D721Med (cell line): ENCODE results near the gene TMEM53.
"Not testable (repeated sequence)": the region's sequence is repeated elsewhere in the genome, so short reads cannot be mapped to it uniquely, and the experiment has no call there.

Experiments
- DNase-seq: peaks from one replicate; pipeline ENCODE4 v3.0.0; 2011; ENCODE audit warnings: low spot score; ENCODE audit not compliant: insufficient read length
- FAIRE-seq: peaks from 2 replicates; lab custom pipeline; 2011; peaks lifted over from hg19 to GRCh38; lab: Jason Lieb, UNC
- TF ChIP-seq, protein P1 (sequence below): IDR thresholded peaks from 2 replicates; pipeline ENCODE4 v1.5.1; 2012; ENCODE audit warnings: mild to moderate bottlenecking, control low read depth; ENCODE audit not compliant: insufficient read depth; ENCODE audit errors: missing control alignments

The TMEM53 gene

DNA sequence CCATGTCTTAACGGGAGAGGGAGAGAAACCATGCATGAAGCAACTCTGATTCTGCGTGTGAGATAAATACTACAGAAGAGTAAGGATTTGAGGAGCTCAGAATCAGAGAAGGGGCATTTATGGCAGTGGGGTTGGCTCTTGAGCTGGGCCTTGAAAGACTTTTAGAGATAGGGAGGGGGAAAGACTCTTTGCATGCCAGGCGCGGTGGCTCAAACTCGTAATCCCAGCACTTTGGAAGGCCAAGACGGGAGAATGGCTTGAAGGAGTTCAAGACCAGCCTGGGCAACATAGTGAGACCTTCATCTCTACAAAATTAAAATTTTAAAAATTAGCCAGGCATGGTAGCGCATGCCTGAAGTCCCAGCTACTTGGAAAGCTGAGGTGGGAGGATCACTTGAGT is 905 bp upstream of the TMEM53 start:
- TF ChIP-seq, protein P1, sequence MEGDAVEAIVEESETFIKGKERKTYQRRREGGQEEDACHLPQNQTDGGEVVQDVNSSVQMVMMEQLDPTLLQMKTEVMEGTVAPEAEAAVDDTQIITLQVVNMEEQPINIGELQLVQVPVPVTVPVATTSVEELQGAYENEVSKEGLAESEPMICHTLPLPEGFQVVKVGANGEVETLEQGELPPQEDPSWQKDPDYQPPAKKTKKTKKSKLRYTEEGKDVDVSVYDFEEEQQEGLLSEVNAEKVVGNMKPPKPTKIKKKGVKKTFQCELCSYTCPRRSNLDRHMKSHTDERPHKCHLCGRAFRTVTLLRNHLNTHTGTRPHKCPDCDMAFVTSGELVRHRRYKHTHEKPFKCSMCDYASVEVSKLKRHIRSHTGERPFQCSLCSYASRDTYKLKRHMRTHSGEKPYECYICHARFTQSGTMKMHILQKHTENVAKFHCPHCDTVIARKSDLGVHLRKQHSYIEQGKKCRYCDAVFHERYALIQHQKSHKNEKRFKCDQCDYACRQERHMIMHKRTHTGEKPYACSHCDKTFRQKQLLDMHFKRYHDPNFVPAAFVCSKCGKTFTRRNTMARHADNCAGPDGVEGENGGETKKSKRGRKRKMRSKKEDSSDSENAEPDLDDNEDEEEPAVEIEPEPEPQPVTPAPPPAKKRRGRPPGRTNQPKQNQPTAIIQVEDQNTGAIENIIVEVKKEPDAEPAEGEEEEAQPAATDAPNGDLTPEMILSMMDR, result no peak
- DNase-seq, result no peak
- FAIRE-seq, result no peak

DNA sequence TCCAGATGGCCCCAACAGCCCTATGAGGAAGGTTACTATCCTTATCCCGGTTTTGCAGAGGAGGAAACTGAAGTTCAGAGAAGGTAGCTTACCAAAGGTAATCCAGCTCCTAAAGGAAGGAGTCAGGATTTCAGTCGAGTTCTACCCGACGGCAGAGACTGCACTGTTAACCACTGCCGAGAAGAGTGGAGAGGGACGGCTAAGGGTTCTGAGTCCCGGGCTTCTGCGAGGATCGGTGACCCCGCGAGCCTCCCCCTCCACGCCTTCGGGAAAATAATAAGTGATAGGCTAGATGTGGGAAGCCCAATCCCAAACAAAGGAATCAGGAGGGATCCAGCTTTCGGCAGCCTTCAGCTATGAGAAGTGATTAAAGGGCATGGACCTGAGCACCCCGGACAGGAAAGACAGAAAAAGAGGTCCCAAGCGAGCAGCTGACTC is 587 bp downstream of the TMEM53 start:
- TF ChIP-seq, protein P1, result no peak
- FAIRE-seq, result no peak
- DNase-seq, result no peak

DNA sequence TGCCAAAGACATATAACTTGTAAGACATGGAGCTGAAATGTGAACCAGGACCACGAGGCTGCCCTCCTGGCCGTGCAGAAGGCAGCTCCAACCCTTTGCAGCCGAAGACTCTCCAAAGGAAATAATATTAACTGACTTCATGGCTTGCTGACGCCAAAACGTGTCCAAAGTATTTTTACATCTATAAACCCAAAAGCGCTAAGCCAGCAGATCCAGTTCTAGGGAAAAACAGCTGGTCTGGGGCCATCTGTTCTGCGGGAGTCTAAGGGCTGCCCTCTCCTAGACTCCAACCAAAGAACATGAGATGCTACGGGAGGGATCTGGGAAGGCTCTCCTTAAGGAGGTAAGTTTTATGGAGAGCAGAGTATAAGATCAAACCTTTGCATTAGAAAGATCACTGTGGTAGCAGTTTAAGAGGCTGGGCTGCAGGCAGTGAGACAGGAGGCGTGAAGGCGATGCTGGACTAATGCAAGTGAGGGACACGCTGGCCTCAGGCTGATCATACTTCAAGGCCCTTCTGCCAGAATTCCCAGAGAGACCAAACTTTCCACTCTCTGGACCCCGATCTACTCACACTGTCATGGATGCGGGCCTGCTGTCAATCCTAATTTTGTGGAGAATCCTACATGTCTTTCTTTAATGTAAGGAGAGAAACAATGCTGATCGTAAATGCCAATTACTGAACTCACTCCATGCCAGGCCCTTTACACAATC is 1.2 kb downstream of the TMEM53 start:
- TF ChIP-seq, protein P1, result no peak
- DNase-seq (no peak), FAIRE-seq (no peak)

DNA sequence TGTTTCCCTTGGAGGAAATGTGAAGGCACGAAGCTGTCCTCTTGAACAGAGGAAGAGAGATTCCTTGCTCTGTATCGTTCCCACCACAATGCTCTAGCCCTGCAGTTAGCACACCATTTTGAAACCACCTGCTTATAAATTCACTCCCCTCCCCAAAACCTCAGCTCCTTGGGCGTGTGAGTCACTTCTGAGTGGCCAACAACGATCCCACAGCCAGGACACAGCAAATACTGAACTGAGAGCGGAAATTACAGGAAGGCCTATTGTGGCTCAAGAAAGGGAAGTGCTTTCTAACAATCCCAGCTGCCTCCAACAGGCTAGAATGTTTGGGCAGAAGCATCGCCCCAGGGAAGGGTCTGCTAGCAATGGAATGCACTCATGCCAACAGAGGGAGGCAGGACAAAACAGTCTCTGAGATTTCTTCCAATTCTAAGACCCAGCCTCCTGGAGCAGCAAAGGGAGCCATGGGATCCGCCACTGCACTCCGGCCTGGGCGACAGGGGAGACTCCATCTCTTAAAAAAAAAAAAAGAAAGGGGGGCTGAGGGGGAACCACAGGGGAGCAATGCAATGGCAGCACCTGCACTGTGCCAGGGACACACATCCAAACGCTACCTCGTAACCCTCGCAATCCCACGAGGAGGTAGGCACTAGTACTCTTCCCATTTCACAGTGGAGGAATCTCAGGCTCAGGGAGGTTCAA is 1.9 kb downstream of the TMEM53 start:
- TF ChIP-seq, protein P1, result no peak
- FAIRE-seq (no peak), DNase-seq (no peak)

DNA sequence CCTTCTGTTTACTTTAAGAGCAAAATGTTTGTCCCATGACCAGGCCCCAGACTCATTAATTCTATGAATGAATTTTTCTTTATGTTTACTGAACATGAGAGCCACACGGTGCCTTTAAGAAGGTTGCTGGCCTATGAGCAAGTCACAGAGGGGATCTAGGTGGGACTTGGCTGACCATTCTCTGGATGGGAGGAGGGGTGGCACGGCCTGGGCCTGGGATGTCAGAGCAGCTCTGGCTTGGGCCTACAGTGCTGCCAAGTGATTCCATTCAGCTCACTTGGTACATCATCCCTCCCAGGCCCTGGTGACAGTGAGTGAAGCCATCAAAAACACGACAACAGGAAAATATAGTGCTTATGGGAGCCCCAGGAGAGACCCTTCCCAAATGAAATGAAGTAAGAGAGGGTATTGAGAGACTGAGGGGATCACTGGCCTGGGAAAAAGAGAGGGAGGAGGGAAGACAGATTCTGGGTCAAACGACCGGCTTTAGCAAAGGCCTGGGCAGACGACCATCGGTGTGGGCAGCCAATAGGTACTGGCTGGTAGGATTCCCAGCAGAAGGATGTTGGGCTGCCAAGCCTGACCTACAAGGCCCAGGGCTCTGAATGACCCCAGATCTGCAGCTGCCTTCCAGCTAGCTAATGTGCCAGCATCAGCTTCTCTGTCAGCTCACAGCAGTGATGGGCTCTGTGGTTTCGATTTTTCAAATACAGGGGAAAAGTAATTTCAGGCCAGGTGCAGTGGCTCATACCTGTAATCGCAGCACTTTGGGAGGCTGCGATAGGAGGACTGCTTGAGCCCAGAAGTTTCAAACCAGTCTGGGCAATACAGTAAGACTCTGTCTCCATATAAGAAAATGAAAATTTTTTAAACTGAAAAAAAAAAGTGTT is 3.3 kb downstream of the TMEM53 start:
- TF ChIP-seq, protein P1, result no peak
- no peak for DNase-seq
- no peak for FAIRE-seq

DNA sequence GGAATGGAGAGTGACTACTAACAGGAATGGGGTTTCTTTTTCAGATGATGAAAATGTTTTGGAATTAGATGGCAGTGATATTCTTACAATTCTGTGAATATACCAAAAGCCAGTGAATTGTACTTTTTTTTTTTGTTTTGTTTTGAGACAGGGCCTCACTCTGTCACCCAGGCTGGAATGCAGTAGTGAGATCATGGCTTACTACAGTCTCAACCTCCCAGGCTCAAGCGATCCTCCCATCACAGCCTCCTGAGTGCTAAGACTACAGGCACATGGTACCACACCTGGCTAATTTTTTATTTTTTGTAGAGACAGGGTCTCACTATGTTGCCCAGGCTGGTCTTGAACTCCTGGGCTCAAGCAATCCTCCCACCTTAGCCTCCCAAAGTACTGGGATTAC is 7.6 kb downstream of the TMEM53 start:
- not testable (repeated sequence) for DNase-seq, FAIRE-seq

DNA sequence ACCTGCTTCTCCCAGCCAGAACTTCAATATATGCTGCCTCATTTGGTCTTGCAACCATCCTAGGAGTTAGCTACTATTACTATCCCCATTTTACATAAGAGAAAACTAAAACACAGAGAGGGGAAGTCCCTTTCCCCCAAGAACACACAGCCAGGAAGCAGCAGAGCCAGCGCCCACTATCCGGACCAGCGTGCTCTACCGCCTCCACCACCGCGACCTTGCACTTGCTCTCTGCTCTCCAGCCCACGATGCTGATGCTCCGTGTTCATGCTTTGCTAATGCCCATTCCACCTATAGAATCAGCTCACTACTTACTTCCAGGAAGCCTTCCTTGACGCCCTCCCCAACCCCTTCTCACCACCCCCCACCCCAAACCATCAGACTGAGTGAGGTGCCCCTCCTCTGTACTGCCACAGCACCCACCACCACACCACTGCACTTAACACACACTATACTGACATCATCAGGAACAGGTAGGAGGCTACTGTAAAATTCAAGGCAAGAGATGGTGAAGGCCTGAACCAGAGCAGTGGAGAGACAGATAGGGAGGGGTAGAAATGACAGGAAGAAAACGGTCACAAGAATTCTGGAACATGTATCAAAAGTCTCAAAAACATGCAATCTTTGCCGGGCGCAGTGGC is 9.4 kb downstream of the TMEM53 start:
- DNase-seq (no peak), FAIRE-seq (no peak)

More for the DNA sequence above, 9.4 kb downstream of the TMEM53 start:
- TF ChIP-seq, protein P1, result no peak
